Smooth muscle cell (in vitro differentiated cells): ENCODE data around the gene NTRK3. TPM values are rescaled to one million over a fixed set of nuclear protein-coding genes. Genes with fewer than 3 reads are reported as not detected.

Source experiments
- DNase-seq: peaks from one replicate; lab custom pipeline; 2025; ENCODE audit not compliant: unreplicated experiment; lab: John Stamatoyannopoulos, UW
- H2AFZ ChIP-seq: fragments of 200-600 bp; sonication (generic); 2 replicates; pipeline ENCODE4 v1.6.0; 2016; ENCODE audit warnings: antibody characterized with exemption, low read depth, mild to moderate bottlenecking
- H3F3A ChIP-seq: fragments of 200-600 bp; sonication (generic); 2 replicates; pipeline ENCODE4 v1.6.0; 2017; ENCODE audit warnings: antibody characterized with exemption, low read depth
- H3K27ac ChIP-seq: fragments of 200-600 bp; sonication (generic); 2 replicates; pipeline ENCODE4 v1.5.1; 2016; ENCODE audit warnings: low read depth, mild to moderate bottlenecking
- H3K27me3 ChIP-seq: fragments of 200-600 bp; sonication (generic); 2 replicates; pipeline ENCODE4 v1.6.1; 2016; ENCODE audit warnings: low read depth, mild to moderate bottlenecking
- H3K36me3 ChIP-seq: fragments of 200-600 bp; sonication (generic); 2 replicates; pipeline ENCODE4 v1.5.1; 2016; ENCODE audit warnings: low read depth
- H3K4me1 ChIP-seq: fragments of 200-600 bp; sonication (generic); 2 replicates; pipeline ENCODE4 v1.5.1; 2016; ENCODE audit warnings: low read depth
- H3K4me2 ChIP-seq: fragments of 200-600 bp; sonication (generic); 2 replicates; pipeline ENCODE4 v1.6.0; 2016; ENCODE audit warnings: mild to moderate bottlenecking
- H3K4me3 ChIP-seq: fragments of 200-600 bp; sonication (generic); 2 replicates; pipeline ENCODE4 v1.5.1; 2016; ENCODE audit warnings: mild to moderate bottlenecking
- H3K79me2 ChIP-seq: fragments of 200-600 bp; sonication (generic); 2 replicates; pipeline ENCODE4 v1.6.0; 2016; ENCODE audit warnings: low read depth, mild to moderate bottlenecking
- H3K9ac ChIP-seq: fragments of 200-600 bp; sonication (generic); 2 replicates; pipeline ENCODE4 v1.6.0; 2016; ENCODE audit warnings: low read depth
- H3K9me3 ChIP-seq: fragments of 200-600 bp; sonication (generic); replicated peaks from 2 replicates; pipeline ENCODE4 v1.5.1; 2016; ENCODE audit warnings: low read depth
- H4K20me1 ChIP-seq: fragments of 200-600 bp; sonication (generic); 2 replicates; pipeline ENCODE4 v1.6.0; 2016; ENCODE audit warnings: low read depth
- CTCF ChIP-seq: fragments of 200-600 bp; sonication (generic); IDR thresholded peaks from 2 replicates; pipeline ENCODE4 v1.5.1; 2017; ENCODE audit warnings: borderline replicate concordance, mild to moderate bottlenecking, antibody characterized with exemption; ENCODE audit not compliant: insufficient read depth, poor library complexity, severe bottlenecking
- WGBS: methylation state at CpG from one replicate; pipeline ENCODE4 v1.1.7; 2016; ENCODE audit warnings: low lambda C conversion rate; 5-methylcytosine and 5-hydroxymethylcytosine counted together
- polyA plus RNA-seq: library from polyadenylated mRNA; unstranded; fragments of >200 nt; fragmentation: Nextera tagmentation; extraction: Ambion mirVana; gene quantifications from 2 replicates; pipeline ENCODE4 v1.2.1, GENCODE V29; 2016
- total RNA-seq: library from RNA; depleted of rRNA; stranded (reverse); fragments of >200 nt; gene quantifications from 2 replicates; pipeline ENCODE4 v1.2.3, GENCODE V29; 2014

The NTRK3 gene
- total and polyA plus RNA-seq, 2 experiments from 2014 or later = 3.3 to 3.5 TPM

GRCh38 chr15:88126695-88127431 is 129.7 kb downstream of the NTRK3 start:
- no peaks in the 10 kb centered on the region for H3K9me3 ChIP-seq
- no peak for DNase-seq
- no peaks in the 10 kb centered on the region for H3K79me2 ChIP-seq
- H3K27ac ChIP-seq = no peak overlapping the region
- no peaks in the 10 kb centered on the region for H3F3A ChIP-seq
- no peak overlapping the region for H3K4me3 ChIP-seq
- 77% methylated on average over 6 of the region's 6 CpGs for WGBS
- no peaks in the 10 kb centered on the region for H3K36me3 ChIP-seq
- H3K27me3 ChIP-seq = no peaks in the 10 kb centered on the region
- H3K4me1 ChIP-seq = no peaks in the 10 kb centered on the region
- no peaks in the 10 kb centered on the region for H4K20me1 ChIP-seq
- peak overlapping the region; percentile 25 for H3K4me2 ChIP-seq
- H3K9ac ChIP-seq = no peak overlapping the region
- no peak overlapping the region for H2AFZ ChIP-seq
- no peak for TF ChIP-seq CTCF

- TF ChIP-seq CTCF = no peak
- 97% methylated on average over 7 of the region's 7 CpGs for WGBS
- H3K4me3 ChIP-seq = no peak overlapping the region
- DNase-seq = no peak
- no peak overlapping the region for H3K27ac ChIP-seq
- H3K9me3 ChIP-seq = no peaks in the 10 kb centered on the region
- H3K4me1 ChIP-seq = no peaks in the 10 kb centered on the region
- no peak overlapping the region for H3K9ac ChIP-seq
- H4K20me1 ChIP-seq = no peaks in the 10 kb centered on the region
- no peaks in the 10 kb centered on the region for H3K79me2 ChIP-seq
- H3F3A ChIP-seq = no peaks in the 10 kb centered on the region
- H3K4me2 ChIP-seq = no peak overlapping the region
- H3K36me3 ChIP-seq = no peaks in the 10 kb centered on the region
- no peak overlapping the region for H2AFZ ChIP-seq
- no peaks in the 10 kb centered on the region for H3K27me3 ChIP-seq
These were observed 131.0 kb downstream of the NTRK3 start for GRCh38 chr15:88125576-88125975.

- H4K20me1 ChIP-seq = no peaks in the 10 kb centered on the region
- no peak for DNase-seq
- H3K36me3 ChIP-seq = no peaks in the 10 kb centered on the region
- H3F3A ChIP-seq = no peaks in the 10 kb centered on the region
- no peaks in the 10 kb centered on the region for H3K79me2 ChIP-seq
- no peak for TF ChIP-seq CTCF
- no peak overlapping the region for H3K9ac ChIP-seq
- no peak overlapping the region for H3K27ac ChIP-seq
- no peaks in the 10 kb centered on the region for H3K9me3 ChIP-seq
- WGBS = 89% methylated on average over 5 of the region's 5 CpGs
- H3K27me3 ChIP-seq = peaks cover 2% of the 10 kb centered on the region
- H3K4me1 ChIP-seq = no peaks in the 10 kb centered on the region
- H3K4me3 ChIP-seq = no peak overlapping the region
- no peak overlapping the region for H3K4me2 ChIP-seq
- H2AFZ ChIP-seq = no peak overlapping the region
These were observed 132.3 kb downstream of the NTRK3 start for GRCh38 chr15:88124199-88124598.
